Fibroblast of skin of left quadriceps (primary cell): Measurements from ENCODE around the gene RGL4.

Experiments
- DNase-seq, 2 experiments: peaks; one replicate each; pipeline ENCODE4 v3.0.0-alpha.2; 2013; ENCODE audit warnings: low read depth in 2 of 2

RGL4 gene

DNA sequence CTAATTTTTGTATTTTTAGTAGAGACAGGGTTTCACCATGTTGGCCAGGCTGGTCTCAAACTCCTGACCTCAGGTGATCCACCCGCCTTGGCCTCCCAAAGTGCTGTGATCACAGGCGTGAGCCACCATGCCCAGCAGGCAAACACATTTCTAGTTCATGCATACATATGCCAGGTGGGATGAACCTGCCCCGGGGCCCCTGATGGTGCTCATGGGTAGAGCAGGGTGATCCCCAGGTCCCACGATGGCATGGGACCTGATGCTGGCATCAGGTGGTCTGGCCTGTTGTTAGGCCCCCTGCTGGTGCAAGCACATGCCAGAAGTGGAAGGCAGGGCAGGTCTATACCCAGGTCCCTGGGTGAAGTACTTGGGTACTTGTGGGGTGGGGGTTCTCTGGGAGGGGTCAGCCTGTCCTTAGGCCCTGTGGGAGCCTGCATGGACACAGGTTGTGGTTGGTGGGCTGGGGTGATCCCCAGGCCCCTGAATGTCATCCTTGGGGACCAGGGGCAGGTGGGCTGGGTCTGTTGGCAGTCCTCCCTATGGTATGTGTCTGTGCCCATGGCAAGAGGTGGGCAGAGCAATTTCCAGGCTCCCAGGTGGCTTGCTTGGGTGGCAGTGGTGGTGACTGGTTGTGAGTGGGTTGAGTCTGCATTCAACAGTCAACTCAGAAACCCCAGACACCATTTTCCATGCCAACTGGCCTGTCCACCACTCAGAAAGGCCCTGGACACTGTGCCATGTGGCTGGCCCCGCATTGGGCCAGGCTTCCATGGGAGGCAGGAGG, 9.6 kb upstream of the RGL4 start:
- no peak for DNase-seq

DNA sequence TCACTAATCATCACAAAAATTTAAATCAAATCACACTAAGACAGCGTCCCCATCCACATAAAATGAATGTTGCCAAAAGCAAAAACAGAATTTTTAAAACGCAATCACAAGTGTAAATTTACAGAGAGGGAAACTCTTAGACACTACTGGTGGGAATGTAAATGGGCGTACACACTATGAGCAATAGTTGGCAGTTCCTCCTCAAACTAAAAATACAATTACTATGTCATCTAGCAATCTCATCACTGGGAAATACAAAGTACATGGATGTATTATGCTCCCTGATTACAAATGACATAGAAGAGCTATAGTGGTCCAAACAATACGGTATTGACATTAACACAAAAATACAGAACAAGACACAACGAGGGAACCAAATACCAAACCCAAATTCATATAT, 8.7 kb upstream of the RGL4 start:
- no peak for DNase-seq

DNA sequence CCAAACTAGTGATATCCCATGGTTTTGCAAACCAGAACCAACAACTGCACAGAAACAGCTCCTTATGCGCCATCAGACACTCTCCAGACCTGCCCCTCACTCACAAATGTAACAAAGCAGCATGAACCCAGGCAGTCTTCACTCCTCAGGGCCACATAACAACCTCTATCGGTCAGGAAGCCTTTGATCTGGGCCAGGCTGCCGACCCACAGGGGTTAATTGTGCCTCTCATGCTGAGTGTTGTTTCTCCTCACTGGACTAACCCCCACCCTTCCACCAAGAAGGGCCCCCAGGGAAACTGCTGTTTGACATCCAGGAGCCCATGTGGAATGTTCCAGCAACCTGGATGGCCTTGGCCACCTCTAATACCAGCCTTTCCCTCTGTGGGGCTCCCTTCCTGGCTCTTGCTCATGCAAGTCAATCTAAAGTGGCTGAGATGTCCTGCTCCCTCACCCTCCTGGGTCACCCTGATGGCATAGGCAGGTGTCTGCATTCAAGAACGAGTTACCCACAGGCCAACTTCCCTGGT, 7.9 kb upstream of the RGL4 start:
- no peak for DNase-seq

DNA sequence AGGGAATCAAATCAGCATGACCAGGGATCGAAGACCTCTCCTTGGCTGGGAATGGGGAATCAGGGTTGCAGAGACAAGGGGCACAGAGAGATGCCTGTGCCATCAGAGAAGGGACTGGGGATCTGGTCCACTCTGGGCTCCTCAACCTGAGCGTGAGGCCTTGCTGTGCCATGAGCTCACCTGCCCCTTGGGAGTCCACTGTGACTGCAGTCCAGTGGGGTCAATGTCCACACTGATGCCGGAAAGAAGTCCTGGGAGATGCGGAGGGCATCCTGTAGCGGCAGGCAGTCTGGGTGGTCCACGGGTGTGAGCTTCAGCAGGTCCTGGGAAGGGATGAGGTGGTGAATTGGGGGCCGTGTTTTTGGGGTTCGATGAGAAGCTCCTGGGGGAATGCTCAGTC, 7.3 kb upstream of the RGL4 start:
- no peak for DNase-seq

DNA sequence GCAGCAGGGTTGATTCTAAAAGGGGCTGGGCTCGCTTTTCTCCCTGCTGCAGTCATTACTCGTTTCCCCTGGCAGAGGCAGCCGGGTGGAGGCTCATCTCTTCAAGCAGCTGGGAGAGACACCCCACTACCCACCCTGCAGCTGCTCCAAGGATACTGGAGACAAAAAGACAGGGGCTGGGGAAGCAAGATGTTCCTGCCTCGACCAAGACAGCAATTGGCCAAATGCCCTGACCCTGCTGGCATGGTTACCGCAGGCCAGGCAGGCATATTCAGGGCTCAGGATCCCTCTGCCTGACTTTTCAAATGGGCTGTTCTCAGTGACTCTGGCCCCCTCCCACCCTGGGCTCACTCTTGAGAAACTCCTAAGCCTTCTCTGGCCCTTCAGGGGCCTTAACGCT, 6.8 kb upstream of the RGL4 start:
- no peak for DNase-seq

DNA sequence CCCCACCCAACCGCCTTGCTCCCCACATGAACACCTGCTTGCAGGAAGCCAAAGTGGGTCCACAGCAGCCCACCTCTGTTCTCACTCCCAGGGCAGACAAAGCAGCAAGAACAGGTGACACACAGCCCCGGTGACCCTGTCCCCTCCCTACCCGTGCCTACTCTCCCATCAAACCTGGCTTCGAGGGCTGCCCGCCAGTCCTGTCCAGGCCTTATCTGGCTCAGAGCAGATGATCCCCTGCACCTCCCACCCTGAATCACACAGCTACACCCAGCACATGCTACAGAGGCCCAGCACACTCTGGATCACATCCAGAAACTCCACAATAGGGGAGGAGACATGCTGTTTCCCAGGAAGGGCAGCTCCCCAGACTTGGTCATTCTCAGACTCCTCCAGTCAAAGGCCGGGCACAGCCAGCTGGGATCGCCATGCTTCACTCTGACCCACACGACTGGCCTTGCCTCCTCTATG, 6.2 kb upstream of the RGL4 start:
- DNase-seq, result no peak

DNA sequence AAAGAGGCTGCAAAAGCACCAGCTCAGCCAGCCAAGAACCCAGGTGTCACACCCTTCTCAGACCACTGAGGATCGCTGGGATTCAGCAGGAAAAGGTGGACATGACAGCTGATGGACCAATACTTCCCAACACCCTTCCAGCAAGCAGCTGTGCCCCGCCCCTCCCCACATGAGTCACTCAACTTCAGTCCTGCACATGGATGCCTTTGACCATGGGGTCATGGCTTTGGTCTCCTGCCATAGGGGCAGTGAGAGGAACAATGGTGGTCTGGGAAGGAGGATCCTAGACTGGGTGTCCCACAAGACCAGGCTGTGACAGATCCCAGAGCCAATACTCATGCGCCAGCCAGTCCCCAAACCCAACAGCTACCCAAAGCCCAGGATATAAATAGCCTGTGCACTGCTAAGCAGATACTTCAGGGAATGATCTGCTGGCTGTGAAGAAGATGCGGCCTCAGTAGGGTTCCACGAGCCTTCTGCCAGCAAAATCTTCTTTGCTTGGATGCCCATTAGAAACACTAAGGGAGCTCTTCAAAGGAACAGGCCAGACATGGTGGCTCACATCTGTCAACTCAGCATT, 5.5 kb upstream of the RGL4 start:
- DNase-seq, result no peak

DNA sequence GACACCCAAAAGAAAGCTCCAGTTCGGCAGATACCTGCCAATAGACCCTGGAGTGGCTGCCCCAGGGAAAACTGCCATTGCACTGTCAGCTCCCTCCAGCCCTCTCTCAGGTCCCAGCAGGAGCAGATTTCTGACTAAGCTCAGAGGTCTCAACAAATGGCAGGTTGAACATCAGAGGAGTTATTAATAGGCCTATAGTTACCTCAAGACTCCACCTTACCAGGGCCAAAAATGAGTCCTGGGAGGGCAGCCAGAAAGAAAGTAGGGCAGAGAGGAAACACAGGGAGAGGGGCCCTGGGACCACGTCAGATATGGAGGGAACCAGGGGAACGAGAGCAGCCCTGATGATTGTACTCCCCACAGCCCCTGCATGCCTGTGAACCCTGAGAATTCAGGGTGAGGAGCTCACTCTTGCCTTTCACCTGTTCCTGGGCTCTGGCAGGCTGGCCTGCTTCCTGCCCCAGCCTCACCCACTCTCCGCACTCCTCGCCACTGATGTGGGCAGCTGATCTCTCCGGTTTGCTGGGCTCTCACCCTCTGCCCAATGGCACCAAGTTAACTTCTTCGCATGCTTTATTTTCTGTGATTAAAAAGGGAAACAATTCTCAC, 4.3 kb upstream of the RGL4 start:
- no peak for DNase-seq

DNA sequence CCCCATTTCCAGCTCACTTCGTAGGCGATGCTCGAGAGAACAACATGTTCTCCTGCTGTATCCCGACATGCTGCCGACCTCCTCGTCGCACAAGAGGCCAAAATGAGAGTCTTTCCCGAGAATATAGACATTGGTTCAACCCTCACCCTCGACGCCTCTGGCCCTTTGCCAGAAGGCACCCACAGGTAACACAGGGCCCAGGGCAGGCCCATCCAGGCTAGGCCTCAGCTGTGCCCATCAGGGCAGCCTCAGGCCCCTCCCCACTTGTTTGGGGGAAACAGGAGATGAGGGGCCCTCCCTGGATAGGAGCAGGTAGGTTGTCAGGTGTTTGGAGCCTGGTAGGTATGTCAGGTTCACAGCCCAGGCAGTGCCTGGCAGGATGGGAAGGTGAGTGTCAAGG, 2.7 kb upstream of the RGL4 start:
- no peak for DNase-seq

DNA sequence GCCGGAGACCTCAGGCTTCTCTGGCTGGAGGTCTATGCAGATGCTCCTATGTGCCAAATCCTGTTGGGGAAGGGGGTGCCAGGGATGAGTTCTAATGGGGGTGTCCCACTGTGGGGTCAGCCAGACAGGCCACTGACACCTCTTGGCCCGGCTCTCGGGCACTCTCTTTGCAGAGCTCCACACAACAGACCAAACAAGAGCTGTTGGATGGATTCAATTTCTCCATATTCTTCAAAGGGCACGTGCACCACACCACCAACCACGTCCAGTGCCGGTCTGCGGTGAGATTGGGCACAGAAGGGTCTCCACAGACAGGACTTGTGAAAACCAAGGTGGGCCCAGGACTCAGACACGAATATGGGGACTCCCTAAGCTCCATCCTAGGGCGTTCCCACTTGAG, 2.2 kb upstream of the RGL4 start:
- no peak for DNase-seq

DNA sequence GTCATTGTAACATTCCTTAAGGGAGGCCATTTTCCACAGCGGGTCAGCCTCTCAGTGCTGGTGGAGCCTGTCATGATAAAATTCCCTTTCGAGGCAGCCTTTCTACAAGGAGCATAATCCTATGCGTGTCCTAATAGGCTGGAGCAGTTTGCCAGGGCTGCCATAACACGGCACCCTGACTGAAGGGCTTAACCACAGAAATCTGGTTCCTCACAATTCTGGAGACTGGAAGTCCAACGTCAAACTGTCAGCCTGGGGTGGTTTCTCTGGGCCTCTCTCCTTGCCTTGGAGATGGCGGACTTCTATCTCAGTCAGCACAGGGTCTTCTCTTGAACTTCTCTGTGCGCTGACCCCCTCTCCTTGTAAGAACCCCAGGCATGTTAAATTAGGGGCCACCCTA, 1.4 kb upstream of the RGL4 start:
- no peak for DNase-seq

DNA sequence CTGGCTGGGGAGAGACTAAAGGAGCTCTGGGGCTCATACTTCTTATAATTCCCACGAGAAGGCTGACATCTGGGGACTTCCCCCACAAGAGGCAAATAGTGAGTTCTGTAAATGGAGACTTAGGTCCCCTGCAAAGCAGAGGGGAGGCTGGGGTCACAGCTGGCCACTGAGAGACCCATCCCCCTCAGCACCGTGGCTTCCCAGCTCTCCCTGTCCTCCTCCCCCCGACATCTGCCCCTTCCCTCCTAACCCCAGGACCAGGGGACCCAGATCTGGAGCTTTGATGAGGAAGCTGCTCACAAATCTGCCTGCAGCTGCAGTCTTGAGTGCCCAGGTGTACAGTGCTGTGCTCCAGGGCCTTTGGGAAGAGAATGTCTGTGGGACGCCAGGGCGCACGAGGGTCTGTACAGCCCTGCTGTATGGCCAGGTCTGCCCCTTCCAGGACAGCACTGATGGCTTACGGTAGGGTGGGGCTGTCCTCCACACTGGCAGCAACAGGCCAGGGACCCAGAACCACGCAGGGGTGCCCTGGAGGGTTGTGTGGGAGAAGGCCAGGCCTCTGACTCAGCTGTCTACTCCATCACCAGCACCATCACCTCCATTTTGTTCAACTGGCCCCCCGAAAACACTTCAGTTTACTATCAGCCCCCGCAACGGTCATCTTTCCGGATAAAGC, 1.1 kb downstream of the RGL4 start:
- DNase-seq, result no peak

DNA sequence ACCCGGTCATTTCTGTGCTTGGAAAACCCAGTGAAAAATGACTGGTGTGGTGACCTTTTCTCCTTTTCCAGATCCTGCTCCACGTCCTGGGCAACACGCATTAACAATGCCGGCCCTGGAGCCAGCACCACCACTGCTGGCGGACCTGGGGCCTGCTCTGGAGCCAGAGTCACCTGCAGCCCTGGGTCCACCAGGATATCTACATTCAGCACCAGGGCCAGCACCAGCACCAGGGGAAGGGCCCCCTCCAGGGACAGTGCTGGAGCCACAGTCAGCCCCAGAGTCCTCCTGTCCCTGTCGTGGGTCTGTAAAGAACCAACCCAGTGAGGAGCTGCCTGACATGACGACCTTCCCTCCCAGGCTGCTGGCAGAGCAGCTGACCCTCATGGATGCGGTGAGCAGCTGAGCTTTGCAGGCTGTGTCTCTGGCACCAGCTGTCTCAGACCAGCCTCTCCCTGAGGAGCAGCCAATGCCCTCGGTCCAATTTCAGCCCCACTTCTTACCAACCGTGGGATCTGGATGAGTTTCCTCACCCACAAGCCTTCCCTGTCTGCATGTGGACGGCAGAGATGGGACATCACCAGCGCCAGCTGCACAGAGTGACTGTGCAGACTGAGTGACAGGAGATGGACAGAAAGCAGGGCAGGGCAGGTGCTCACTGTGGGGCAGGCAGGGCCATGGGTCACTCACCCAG, 1.9 kb downstream of the RGL4 start:
- DNase-seq, result no peak

DNA sequence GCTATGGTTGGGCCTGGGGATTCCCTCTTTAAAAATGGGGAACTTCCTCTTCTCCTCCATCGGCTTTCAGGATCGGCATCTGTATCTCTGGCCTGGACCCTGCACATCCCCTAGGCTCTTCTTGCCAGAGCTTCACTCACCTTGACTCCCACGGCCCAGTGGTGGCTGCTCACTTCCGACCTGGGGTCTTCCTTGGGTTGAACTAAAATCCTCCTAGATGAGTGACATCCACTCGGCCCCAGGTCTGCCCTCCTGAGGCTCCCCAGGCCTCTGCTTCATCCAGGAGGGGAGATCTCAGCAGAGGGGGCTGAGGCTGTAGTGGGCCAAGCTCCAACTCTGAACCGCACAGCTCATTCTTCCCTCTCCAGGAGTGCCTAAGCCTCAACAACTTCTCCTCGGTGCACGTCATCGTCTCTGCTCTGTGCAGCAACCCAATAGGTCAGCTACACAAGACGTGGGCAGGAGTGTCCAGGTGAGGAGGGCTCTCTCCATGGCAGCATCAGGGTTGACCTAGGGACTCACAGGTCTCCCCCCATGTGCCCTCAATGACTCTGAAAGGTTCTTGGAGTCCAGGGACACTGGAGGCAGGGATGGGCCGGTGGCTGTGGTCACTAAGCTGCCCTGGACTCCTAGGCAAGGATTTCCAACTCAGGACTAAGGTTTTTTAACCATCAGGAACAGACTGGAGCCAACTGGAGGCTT, 3.3 kb downstream of the RGL4 start:
- no peak for DNase-seq

DNA sequence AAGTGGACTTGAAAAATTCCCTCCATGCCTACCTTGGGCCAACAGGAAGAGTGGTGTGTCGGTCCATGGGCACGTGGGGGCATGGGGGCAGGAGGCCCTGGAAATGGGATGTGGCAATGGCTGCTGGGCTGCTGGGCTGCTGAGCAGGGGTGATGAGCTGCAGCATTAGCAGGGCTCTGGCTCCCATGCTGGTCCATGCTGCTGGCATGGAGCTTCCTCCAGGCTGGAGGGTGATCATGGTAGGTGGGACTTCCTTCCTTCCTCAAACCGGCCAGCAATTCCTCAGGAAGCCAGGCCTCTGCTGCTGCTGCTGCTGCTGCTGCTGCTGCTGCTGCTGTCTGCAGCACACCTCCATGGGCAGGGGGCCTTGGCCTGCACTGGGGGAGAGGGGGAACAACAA, 4.3 kb downstream of the RGL4 start:
- no peak for DNase-seq

DNA sequence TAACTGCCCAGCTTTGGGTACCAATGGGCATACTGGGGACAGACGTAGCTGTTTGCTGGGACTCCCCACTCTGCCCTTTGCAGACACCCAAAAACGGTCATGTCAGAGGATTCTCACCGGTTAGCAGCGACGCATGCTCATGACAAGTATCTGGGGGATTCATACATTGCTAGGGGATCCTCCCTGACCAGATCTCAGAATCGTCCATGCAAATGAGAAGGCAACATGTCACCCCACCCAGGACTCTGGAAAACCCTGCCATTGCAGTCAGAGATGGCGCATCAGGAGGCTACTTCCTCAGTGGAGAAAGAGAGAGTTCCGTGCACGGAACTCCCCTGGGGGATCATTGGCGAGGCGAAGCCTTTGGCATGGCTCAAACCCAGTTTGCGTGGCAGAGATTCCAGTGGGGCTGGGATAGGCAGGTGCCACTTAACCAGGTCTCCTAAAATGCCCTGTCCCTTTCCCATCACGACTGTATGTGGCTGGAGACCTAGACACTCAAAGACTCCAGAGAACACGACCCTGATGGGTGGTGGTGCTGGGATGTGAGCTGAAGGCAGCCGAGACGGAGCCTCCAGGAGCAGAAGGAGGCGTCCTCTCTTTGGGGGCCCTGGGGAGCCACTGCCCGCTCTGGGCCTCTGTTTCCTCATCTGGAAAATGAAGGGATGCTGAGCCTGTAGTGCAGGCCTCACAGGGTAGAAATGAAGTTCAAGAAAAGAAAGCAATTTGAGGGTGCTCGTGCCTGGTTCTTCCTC, 4.9 kb downstream of the RGL4 start:
- DNase-seq, result no peak

DNA sequence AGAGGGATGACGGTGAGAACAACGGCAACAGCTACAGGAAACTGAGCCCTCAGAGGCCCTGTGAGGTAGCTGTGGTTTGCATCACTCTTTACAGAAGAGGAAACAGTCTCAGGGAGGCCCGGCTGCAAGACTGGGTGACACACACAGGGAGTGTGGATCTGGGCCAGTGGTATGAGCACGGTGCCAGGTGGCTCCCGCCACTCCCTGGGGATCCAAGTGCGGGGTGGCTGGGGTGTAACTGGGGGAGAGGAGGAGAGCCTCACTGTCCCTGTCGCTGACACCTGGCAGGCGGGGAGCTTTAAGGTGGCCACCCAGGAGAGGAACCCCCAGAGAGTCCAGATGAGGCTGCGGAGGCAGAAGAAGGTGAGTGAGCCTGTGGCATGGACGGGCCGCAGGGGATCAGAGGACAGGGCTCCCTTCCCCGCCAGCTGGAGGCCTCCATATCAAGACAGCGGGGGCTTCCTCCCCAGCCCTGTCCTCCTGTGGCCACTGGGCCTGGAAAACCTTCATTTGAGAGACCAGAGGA, 5.6 kb downstream of the RGL4 start:
- no peak for DNase-seq

DNA sequence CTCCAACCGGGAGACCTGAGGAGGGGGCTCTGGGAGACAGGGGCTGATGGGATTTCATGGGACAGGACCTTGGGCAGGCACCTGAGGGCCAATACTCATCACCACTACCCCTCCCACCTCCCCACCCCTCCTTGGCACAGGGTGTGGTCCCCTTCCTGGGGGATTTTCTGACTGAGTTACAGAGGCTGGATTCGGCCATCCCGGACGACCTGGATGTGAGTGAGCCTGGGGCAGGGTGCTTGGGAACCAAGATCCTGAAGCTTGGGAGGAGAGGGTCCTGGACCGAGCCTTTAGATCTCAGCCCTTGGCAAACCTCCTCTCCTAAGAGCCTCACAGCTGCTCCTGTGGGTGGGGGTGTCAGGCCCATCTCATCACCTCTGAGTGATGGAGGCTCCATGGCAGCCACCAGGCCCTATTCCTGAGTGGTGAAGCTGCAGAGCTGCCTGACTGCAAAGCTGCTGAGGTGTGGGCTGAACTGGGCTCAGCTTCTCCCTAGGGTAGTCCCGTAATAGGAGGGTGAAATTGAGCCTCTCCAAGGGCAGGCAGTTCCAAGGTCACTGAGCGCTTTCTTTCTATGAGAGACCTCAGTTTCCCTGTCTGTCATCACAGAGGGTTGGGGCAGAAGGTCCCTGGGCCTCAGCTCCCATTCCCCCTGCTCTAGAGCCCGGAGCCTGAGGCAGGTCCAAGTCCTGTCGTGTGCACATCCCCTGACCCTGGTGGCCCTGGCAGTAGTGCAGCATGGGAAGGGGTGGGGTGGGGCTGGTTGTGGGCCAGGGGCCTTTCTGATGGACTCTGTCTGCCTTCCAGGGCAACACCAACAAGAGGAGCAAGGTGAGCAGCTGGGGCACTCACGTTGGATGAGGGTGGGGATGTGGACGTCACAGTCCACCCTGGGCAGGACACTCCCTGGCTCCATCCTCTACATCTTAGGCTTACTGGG, 6.5 kb downstream of the RGL4 start:
- DNase-seq, result no peak

DNA sequence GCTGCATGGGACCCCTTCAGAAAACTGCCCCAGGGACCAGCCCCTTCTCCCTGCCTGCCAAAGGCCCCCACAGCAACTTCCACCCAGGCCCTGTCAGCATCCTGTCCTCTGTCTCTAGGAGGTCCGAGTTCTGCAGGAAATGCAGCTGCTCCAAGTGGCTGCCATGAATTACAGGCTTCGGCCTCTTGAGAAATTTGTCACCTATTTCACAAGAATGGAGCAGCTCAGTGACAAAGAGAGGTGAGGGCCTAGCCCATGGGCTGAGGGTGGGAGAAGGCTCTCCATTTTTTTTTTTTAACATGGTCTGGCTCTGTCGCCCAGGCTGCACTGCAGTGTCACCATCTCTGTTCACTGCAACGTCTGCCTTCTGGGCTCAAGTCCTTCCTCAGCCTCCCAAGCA, 7.3 kb downstream of the RGL4 start:
- DNase-seq, result no peak
